GM12874 (cell line): ENCODE results near the gene KANSL3.
A peak's percentile ranks its signal among the peaks of the same experiment; 100 is the strongest.

Source experiments
- TF ChIP-seq, protein P1 (sequence below): IDR thresholded peaks from 2 replicates; pipeline ENCODE4 v1.5.1; 2011; ENCODE audit warnings: low read depth, mild to moderate bottlenecking, control low read depth, low read length, moderate library complexity; ENCODE audit not compliant: insufficient read depth

Gene KANSL3

DNA sequence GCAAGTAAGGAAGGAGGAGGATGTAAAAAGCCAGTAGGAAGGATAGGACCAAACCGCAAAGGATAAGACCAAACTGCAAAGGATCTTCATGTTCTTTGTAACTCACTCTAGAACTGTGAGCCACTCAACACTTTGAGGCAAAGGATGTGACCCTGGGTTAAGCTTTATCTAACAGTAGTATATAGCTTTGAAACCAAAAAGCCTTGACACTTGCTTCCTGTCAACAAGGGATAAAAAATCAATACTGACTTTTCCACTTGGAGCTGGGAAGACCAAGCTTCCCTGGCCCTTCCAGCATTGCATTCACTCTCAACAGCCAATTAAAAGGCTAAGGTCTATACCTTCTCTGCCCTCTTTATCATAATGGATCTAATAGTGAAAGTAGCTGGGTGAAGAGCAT lies 22.0 kb downstream of the KANSL3 start:
- TF ChIP-seq, protein P1, sequence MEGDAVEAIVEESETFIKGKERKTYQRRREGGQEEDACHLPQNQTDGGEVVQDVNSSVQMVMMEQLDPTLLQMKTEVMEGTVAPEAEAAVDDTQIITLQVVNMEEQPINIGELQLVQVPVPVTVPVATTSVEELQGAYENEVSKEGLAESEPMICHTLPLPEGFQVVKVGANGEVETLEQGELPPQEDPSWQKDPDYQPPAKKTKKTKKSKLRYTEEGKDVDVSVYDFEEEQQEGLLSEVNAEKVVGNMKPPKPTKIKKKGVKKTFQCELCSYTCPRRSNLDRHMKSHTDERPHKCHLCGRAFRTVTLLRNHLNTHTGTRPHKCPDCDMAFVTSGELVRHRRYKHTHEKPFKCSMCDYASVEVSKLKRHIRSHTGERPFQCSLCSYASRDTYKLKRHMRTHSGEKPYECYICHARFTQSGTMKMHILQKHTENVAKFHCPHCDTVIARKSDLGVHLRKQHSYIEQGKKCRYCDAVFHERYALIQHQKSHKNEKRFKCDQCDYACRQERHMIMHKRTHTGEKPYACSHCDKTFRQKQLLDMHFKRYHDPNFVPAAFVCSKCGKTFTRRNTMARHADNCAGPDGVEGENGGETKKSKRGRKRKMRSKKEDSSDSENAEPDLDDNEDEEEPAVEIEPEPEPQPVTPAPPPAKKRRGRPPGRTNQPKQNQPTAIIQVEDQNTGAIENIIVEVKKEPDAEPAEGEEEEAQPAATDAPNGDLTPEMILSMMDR, result no peak

DNA sequence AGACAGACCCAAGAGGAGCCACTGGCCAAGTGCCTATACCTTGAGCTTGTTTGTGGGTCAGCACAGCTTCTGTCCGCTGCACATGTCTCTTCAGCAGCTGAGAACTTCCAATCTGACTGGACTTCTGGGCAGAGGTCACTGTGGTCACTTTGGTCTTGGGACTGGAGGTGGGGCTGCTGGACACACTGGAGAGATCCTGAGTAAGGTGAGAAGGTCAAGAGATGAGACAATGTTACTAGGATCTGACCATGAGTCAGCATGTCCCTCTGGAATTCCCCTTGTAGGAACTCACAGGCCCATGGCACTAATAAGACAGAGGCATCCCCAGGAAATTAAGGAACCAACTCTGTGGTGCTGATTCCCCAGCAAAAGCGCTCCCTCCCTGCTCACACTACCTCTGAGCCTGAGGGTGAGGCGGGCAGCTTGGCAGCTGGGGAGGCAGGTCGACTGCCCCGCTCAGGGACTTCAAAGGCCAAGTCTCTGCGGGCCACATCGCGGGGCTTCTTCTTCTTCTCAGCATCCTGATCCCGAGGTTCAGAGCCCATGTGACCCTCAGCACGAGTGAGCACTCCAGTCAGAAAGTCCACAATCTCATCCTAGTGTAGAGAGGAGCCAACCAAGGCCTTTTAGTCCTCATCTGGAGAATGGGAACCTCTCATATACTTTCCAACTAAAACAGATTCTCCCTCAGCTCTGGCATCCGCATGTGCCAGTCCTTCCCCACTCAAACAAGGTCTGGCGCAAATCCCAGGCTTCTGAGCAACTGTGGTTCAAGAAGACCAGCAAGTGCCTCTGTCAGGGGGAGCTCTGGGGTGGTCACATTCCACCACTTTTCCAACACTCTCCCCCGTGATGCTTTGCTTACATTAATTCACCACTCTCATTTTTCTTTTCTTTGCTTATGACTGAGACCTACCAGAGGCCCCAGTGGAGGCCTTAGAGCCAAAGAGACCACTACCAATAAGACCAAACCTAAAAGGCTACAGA lies 29.4 kb downstream of the KANSL3 start:
- TF ChIP-seq, protein P1, result no peak

DNA sequence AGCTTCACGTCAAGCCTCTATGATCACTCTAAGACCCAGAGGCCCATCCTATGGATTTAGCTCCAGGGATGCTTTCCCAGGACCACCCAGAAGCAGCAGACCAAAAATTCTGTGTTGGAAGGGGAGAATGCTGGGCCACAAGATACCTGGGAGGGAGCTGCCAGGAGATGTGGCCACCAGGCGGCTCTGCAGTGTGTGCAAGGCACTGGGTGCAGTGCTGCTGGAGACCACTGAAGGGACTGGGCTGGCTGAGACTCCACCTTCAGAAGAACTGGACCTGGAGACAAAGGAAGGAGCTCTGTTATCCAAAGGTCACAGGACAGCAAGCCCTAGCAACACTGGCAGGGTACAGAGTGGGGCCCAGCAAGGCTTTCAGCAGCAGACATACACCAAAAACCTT lies 34.0 kb downstream of the KANSL3 start:
- TF ChIP-seq, protein P1, result peak; percentile 47

DNA sequence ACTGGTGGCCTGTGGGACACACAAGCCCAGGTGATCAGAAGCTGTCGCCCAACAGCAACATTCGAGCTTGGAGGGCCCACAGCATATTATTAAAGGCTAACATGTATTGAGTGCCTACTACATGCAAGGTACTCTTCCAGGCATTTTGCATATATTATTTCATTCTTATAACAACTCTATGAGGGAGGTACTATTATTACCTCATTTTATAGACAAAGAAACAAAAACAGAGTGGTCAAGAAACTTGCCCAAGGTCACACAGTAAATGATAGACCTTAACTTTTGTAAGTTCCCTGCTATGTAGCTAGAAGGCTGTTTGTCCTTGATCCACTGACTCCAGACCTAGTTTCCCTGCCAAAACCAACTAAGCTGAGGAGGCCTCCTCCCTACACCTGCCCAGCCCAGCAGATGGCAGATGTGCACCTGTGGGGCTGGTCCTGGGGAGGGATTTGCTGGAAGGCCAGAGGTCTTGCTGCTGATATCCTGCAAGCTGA lies 35.7 kb downstream of the KANSL3 start:
- TF ChIP-seq, protein P1, result no peak

DNA sequence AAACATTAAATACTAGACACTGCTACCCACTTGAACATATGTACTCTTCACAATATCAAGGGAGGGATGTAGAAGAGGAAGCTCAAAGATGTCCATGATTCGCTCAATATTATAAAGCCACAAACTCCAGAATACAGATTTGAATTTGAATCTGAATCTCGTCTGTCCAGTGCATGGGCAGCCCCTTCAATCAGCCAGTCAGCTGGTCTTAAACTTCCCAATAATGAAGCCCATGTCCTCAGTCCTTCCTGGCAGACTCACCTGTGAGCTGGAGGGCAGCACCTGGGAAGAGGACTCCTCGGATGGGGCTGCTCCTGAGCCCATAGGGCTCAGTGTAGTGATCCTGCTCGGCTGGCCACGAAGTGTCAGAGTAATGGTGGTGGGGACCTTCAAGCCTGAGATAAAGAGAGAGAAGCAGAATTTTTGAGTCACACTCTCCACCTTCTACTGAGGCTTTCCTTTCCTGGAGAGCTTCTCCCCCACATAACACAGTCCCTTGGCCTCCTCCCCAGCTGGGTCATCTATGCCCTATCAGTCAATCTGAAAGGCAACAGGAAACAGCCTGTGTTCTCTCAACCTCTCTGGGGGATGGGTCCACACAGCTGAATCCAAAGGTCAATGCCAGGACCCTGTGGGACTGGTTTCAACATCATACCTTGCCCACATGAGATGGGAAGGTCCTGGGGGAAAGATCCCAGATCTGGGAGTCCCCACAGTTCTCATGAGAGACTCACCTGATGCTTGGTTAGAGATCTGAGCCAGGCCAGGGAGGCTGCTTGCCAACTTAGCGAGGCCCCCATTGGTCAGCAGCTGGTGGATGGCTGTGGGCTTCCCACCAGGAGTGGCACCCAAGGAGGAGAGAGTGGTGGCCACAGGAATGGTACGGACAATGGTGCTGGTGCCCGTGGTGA lies 36.5 kb downstream of the KANSL3 start:
- TF ChIP-seq, protein P1, result no peak

DNA sequence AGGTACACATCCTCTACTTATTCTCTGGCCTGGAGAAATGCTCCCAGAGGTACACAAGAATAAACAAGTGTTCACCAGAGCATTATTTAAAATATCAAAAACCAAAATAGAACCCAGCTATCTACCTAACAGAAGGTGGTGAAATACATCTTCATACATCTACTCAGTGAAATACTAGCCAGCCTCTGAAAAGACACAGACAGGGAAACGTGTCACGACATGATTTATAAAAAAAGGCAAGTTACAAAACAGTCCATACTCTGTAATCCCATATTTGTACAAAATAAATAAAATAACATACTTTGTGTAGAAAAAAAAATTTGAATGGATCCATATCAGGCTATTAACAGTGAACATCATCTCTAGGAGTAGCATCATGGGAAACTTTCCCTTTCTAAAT lies 38.2 kb downstream of the KANSL3 start:
- TF ChIP-seq, protein P1, result no peak

DNA sequence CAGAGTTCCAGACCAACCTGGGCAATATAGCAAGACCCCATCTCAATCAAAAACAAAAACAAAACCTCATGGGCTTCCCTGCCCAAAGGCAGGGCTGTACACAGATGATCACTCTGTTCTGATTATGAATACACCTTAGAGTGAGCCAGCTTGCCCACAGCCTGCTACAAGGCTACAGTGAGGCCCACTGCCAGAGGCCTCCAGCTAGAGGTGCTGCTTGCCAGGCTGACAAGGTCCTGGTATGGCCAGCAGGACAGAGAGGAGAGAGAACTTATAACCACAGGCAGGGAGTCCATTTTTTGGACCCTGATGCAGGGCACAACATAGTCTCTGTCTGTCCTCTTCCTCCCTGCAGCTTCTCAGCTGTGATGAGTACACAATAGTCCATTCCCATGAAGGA lies 41.5 kb downstream of the KANSL3 start:
- TF ChIP-seq, protein P1, result no peak
